Breast epithelium (tissue), 4 donors: ENCODE measurements around the gene COL4A2. TPM values are rescaled to one million over a fixed set of nuclear protein-coding genes. Genes with fewer than 3 reads are reported as not detected.

Source experiments
- DNase-seq, 2 donors: peaks; one replicate each; pipeline ENCODE4 v3.0.0-alpha.2; 2019; ENCODE audit warnings: low spot score in 2 of 2
- H3K27ac ChIP-seq, 2 donors: fragments of 200-600 bp; sonication (generic) in 1 of 2; one replicate each; pipeline ENCODE4 v1.5.1; 2016 to 2019; ENCODE audit warnings: mild to moderate bottlenecking in 1 of 2
- H3K27me3 ChIP-seq, 2 donors: fragments of 200-600 bp; sonication (generic) in 1 of 2; one replicate each; pipeline versions ENCODE4 v1.5.1 to v1.6.0; 2017 to 2019; ENCODE audit warnings: control low read depth in 1 of 2, mild to moderate bottlenecking in 1 of 2
- H3K36me3 ChIP-seq: fragments of 200-600 bp; one replicate; pipeline ENCODE4 v1.5.1; 2019
- H3K4me1 ChIP-seq, 2 donors: fragments of 200-600 bp; sonication (generic); one replicate each; pipeline ENCODE4 v1.5.1; 2016 to 2019; ENCODE audit warnings: control low read depth in 1 of 2
- H3K4me3 ChIP-seq, 3 donors: fragments of 200-600 bp; sonication (generic); 1 replicate in 2 of 3; 2 replicates in 1 of 3; pipeline ENCODE4 v1.5.1; 2016 to 2019; ENCODE audit warnings: mild to moderate bottlenecking in 3 of 3, moderate library complexity in 2 of 3
- H3K9me3 ChIP-seq, 2 donors: fragments of 200-600 bp; sonication (generic) in 1 of 2; one replicate each; pipeline ENCODE4 v1.5.1; 2016 to 2019; ENCODE audit warnings: control low read depth in 1 of 2
- POLR2A ChIP-seq: fragments of 450-650 bp; IDR thresholded peaks from one replicate; pipeline ENCODE4 v1.6.1; 2016; ENCODE audit warnings: antibody characterized with exemption, mild to moderate bottlenecking, moderate library complexity
- POLR2AphosphoS5 ChIP-seq, 3 donors: sonication (generic); formaldehyde crosslinking; IDR thresholded peaks; one replicate each; pipeline ENCODE4 v1.6.1; 2017; ENCODE audit warnings: antibody characterized with exemption in 3 of 3
- intact Hi-C: fragments of 100-400 bp; cut with DNase I; formaldehyde crosslinking; loops from one replicate; pipeline ENCODE4 v1.15.1; 2023; ENCODE audit warnings: low total_unique reads
- total RNA-seq, 3 donors: library from RNA; depleted of rRNA; stranded (reverse); fragments of >200 nt; gene quantifications; one replicate each; pipeline ENCODE4 v1.1.0, GENCODE V29; 2016
- TF ChIP-seq, protein P1 (sequence below), 3 donors: fragments of 450-650 bp; IDR thresholded peaks; one replicate each; pipeline ENCODE4 v1.5.1; 2016 to 2017; ENCODE audit warnings: antibody characterized with exemption in 3 of 3, mild to moderate bottlenecking in 3 of 3, moderate library complexity in 3 of 3

Gene COL4A2
- total RNA-seq, 3 donors from 2014 or later: 107 to 841 (median 307) TPM

DNA sequence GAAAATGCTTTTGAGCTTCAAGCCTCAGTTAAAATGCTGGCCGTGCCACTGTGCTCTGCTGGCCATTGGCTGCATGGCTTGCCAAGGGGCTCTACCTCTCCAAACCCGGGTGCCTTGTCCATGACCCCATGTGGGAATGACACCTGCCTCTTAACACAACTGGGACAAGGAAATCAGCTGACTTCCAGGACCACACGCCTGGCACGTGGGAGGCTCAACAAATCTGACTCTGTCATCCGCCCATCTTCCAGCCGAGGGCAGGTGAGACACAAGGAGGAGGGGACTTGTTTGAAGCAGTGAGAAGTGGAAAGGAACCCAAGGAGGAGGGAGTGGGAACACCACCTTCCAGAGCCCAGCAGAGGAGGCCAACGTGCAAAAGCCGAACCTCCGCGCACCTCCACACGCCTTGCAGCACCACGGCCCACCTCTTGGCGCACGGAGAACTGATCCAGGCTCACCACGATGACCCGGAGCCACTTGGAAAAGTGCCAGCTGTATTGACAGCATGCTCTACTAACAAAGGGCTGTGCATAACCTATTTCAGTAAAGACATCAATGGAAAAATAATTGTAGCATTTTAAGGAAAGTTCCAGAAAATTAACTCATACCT is 38.4 kb upstream of the COL4A2 start:
- H3K27me3 ChIP-seq: no peaks in the 10 kb centered on the region
- TF ChIP-seq POLR2A (no peak), POLR2AphosphoS5 (IDR thresholded peaks at IDR 0.05) (no peak)
- TF ChIP-seq, protein P1, sequence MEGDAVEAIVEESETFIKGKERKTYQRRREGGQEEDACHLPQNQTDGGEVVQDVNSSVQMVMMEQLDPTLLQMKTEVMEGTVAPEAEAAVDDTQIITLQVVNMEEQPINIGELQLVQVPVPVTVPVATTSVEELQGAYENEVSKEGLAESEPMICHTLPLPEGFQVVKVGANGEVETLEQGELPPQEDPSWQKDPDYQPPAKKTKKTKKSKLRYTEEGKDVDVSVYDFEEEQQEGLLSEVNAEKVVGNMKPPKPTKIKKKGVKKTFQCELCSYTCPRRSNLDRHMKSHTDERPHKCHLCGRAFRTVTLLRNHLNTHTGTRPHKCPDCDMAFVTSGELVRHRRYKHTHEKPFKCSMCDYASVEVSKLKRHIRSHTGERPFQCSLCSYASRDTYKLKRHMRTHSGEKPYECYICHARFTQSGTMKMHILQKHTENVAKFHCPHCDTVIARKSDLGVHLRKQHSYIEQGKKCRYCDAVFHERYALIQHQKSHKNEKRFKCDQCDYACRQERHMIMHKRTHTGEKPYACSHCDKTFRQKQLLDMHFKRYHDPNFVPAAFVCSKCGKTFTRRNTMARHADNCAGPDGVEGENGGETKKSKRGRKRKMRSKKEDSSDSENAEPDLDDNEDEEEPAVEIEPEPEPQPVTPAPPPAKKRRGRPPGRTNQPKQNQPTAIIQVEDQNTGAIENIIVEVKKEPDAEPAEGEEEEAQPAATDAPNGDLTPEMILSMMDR (IDR thresholded peaks at IDR 0.05): no peak
- H3K36me3 ChIP-seq: no peaks in the 10 kb centered on the region
- H3K4me1 ChIP-seq: peaks cover 3 to 6% of the 10 kb centered on the region in 2 donors
- DNase-seq: no peak
- no peaks in the 10 kb centered on the region for H3K9me3 ChIP-seq
- H3K27ac ChIP-seq: no peak overlapping the region
- no peak overlapping the region for H3K4me3 ChIP-seq
- intact Hi-C loops: no loop called here

DNA sequence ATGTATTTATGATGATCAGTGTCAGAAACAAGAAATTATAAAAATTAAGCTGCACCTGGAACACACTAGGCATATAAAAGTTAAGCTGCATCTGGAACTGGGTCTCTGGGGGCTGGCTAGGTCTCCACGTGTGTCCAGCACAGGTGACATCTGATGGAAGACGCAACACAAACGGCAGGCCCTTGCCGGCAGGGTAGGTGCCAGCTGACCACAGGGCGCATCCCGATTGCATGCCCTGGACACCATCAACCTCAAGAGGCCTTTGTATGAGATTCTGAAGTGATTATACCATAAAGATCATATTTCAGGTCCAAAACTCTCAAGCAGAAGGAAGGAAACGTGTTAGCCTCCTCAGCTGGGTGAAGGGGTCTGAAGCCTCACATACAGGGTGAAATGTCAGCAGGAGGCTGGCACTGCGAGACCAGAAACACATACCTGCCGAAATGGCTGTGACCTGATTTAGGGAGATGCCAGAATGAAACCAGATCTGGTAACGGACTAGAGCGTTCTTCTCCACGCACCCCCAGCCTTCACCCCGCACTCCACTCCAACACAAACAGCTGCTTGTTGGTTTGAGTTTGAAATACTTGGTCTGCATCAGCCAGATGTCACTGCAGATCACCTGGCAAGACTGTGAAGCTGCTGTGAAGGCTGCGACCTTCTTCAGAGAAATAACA is 37.4 kb upstream of the COL4A2 start:
- no peaks in the 10 kb centered on the region for H3K27me3 ChIP-seq
- H3K9me3 ChIP-seq: no peaks in the 10 kb centered on the region
- peaks cover 0 to 3% of the 10 kb centered on the region in 2 donors for H3K4me1 ChIP-seq
- H3K27ac ChIP-seq: no peak overlapping the region
- intact Hi-C loops: no loop called here
- DNase-seq: no peak
- TF ChIP-seq, protein P1 (IDR thresholded peaks at IDR 0.05): no peak
- H3K36me3 ChIP-seq: no peaks in the 10 kb centered on the region
- H3K4me3 ChIP-seq: no peak overlapping the region

DNA sequence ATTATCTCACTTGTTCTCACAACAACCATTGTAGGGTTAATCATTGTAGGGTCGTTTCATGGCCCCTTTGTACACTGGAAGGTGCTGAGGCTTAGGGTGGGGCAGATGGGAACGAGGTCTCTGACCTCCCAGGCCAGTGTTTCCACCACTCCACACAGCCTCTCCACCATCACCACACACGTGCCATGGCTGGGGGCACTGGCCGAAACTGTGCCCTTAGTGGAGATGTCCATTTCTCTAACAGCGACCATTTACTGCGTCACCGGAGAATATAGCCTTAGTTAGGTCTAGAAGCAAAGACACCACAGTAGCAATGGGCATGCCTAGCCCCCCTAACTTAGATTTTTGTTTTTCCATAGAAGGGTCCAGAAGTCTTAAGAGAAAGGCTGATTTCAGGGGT is 36.6 kb upstream of the COL4A2 start:
- Histone ChIP-seq H3K4me1 (no peaks in the 10 kb centered on the region), H3K27ac (no peak overlapping the region), H3K36me3 (no peaks in the 10 kb centered on the region), H3K27me3 (no peaks in the 10 kb centered on the region), H3K9me3 (no peaks in the 10 kb centered on the region), H3K4me3 (no peak overlapping the region)
- intact Hi-C loops: no loop called here
- DNase-seq: no peak
- TF ChIP-seq, protein P1 (IDR thresholded peaks at IDR 0.05): no peak
- TF ChIP-seq POLR2AphosphoS5 (IDR thresholded peaks at IDR 0.05) (no peak), POLR2A (no peak)

DNA sequence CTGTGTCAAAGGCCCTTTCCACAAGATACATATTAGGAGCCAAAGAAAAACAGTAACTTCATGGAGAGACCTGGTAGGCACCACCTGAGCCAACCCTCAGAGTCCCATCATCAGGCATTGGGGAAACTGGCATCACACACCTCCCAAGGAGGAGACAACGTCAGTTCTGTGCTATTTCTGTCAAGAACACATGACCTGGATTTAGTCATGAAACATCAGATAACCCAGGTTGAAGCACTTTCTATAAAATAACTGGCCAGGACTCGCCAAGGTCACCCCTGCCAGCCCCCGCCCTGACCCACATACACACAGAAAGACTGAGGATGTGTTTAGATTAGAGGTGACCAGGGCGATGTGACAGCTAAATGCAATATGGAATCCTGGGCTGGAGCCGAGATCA is 35.8 kb upstream of the COL4A2 start:
- intact Hi-C loops: no loop called here
- Histone ChIP-seq H3K27ac (no peak overlapping the region), H3K27me3 (no peaks in the 10 kb centered on the region), H3K4me1 (no peaks in the 10 kb centered on the region), H3K4me3 (no peak overlapping the region), H3K9me3 (no peaks in the 10 kb centered on the region), H3K36me3 (no peaks in the 10 kb centered on the region)
- no peak for DNase-seq
- TF ChIP-seq, protein P1 (IDR thresholded peaks at IDR 0.05): no peak
- TF ChIP-seq POLR2AphosphoS5 (IDR thresholded peaks at IDR 0.05) (no peak), POLR2A (no peak)

DNA sequence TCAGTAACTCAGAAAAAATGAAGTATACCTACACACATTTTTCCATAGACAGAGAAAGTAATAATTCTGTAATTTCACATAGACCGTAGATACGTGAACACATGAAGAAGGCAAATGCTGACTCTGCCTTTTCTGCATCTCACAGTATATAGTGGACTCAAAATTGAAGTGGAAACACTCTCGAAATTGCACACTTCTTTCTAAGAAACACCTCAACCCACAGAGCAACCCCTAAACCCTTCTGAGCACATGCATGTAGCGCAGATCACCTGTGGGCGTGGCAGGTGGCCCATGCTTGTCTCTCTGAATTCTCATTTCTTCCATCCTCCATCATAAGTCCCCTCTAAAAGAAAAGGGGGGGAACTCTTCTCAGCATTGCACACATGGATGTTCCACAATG is 34.9 kb upstream of the COL4A2 start:
- no peak for DNase-seq
- H3K4me3 ChIP-seq: no peak overlapping the region
- intact Hi-C loops: no loop called here
- no peaks in the 10 kb centered on the region for H3K4me1 ChIP-seq
- H3K27ac ChIP-seq: no peak overlapping the region
- H3K27me3 ChIP-seq: no peaks in the 10 kb centered on the region
- no peaks in the 10 kb centered on the region for H3K36me3 ChIP-seq
- TF ChIP-seq, protein P1 (IDR thresholded peaks at IDR 0.05): no peak
- TF ChIP-seq POLR2AphosphoS5 (IDR thresholded peaks at IDR 0.05) (no peak), POLR2A (no peak)
- no peaks in the 10 kb centered on the region for H3K9me3 ChIP-seq
